ENCODE data around the gene NME2. TPM values are rescaled to one million over a fixed set of nuclear protein-coding genes. Genes with fewer than 3 reads are reported as not detected.

Gene NME2
- polyA plus RNA-seq, 1 donor (not counting 4 experiments of a cell fraction or from before 2014, with no cell fraction given) = 1,260 TPM

DNA sequence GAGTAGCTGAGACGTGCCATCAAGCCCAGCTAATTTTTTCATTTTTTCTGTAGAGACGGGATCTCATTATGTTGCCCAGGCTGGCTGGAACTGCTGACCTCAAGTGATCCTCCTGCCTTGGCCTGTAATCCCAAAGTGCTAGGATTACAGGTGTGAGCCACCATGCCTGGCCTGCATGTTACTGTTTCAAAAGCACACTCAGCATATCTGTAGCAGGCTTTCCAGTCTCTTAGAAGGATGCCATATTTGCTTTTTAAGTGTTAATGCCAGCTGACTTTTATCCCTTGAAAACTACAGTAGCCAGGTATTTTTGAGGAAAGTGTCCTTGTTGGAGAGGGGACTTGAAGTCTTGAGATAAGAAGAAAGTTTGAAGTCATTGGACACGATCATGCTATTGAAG is 30.3 kb upstream of the NME2 start:
- FAIRE-seq = no peak
- no peak for DNase-seq (ENCODE audit: low read depth, low spot score)
- no peaks in the 10 kb centered on the region for H3K4me1 ChIP-seq (ENCODE audit: control insufficient read depth, extremely low read depth, insufficient read depth, low read length)
- no peaks in the 10 kb centered on the region for H3K9me1 ChIP-seq (ENCODE audit: control insufficient read depth, extremely low read depth, insufficient read depth, low read length)
- H3K9ac ChIP-seq (ENCODE audit: control insufficient read depth, extremely low read depth, insufficient read depth, low read length) = no peak overlapping the region
- no peaks in the 10 kb centered on the region for H3K27me3 ChIP-seq (ENCODE audit: control insufficient read depth, extremely low read depth, insufficient read depth, low read length)
- H2AFZ ChIP-seq (ENCODE audit: control insufficient read depth, low read length) = no peak overlapping the region
- TF ChIP-seq EZH2 (IDR thresholded peaks at IDR 0.05; ENCODE audit: low read length) = no peak
- TF ChIP-seq, protein P1, sequence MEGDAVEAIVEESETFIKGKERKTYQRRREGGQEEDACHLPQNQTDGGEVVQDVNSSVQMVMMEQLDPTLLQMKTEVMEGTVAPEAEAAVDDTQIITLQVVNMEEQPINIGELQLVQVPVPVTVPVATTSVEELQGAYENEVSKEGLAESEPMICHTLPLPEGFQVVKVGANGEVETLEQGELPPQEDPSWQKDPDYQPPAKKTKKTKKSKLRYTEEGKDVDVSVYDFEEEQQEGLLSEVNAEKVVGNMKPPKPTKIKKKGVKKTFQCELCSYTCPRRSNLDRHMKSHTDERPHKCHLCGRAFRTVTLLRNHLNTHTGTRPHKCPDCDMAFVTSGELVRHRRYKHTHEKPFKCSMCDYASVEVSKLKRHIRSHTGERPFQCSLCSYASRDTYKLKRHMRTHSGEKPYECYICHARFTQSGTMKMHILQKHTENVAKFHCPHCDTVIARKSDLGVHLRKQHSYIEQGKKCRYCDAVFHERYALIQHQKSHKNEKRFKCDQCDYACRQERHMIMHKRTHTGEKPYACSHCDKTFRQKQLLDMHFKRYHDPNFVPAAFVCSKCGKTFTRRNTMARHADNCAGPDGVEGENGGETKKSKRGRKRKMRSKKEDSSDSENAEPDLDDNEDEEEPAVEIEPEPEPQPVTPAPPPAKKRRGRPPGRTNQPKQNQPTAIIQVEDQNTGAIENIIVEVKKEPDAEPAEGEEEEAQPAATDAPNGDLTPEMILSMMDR (optimal IDR thresholded peaks at IDR 0.05 in 1 of 3, IDR thresholded peaks at IDR 0.05 in 1 of 3, conservative IDR thresholded peaks at IDR 0.05 in 1 of 3; ENCODE audit: extremely low read depth in 1 of 3, insufficient read depth in 2 of 3, low read length in 3 of 3) = no peak
- H3K27ac ChIP-seq (ENCODE audit: control insufficient read depth, insufficient read depth, low read length) = no peak overlapping the region
- H4K20me1 ChIP-seq (ENCODE audit: control insufficient read depth, extremely low read depth, insufficient read depth, low read length) = no peaks in the 10 kb centered on the region
- no peaks in the 10 kb centered on the region for H3K79me2 ChIP-seq (ENCODE audit: control insufficient read depth, insufficient read depth, low read length)
- no peak overlapping the region for H3K4me2 ChIP-seq (ENCODE audit: control insufficient read depth, extremely low read depth, insufficient read depth, low read depth, low read length)
- H3K4me3 ChIP-seq (ENCODE audit: control insufficient read depth in 2 of 3, extremely low read depth in 1 of 3, insufficient read depth in 2 of 3, low read depth in 1 of 3, low read length in 3 of 3) = no peak overlapping the region
- H3K36me3 ChIP-seq (ENCODE audit: control insufficient read depth in 2 of 2, extremely low read depth in 1 of 2, insufficient read depth in 2 of 2, low read length in 2 of 2) = no peaks in the 10 kb centered on the region
- H3K9me3 ChIP-seq (ENCODE audit: control insufficient read depth, low read depth, low read length) = no peaks in the 10 kb centered on the region
- dilution Hi-C loops (cut with MboI; ENCODE audit: extremely low pct_ligation_motif_present, low sequenced_read_pairs) = no loop called here

DNA sequence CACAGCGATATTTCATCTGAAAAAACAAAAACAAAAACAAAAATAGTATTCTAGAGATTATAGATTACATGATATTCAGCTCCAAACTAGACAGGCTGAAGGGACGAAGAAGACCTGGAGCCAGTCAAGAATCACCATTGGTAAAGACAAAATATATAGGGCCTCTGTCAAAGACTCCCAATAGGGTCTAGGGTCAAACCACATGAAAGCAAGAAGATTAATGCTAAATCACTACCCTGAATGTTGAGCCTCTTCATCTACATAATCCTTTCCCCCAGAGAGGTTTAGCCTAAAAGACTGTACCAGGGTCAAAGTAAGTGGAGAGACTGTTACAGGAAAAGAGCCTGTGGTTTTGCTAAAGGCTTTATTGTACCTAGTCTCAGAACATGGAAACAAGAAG is 23.6 kb upstream of the NME2 start:
- H3K36me3 ChIP-seq (ENCODE audit: control insufficient read depth in 2 of 2, extremely low read depth in 1 of 2, insufficient read depth in 2 of 2, low read length in 2 of 2) = no peaks in the 10 kb centered on the region
- dilution Hi-C loops (cut with MboI; ENCODE audit: extremely low pct_ligation_motif_present, low sequenced_read_pairs) = no loop called here
- no peak for FAIRE-seq

More for the DNA sequence above, 23.6 kb upstream of the NME2 start:
- Histone ChIP-seq H2AFZ (ENCODE audit: control insufficient read depth, low read length) (no peak overlapping the region), H3K79me2 (ENCODE audit: control insufficient read depth, insufficient read depth, low read length) (no peaks in the 10 kb centered on the region), H4K20me1 (ENCODE audit: control insufficient read depth, extremely low read depth, insufficient read depth, low read length) (no peaks in the 10 kb centered on the region), H3K9me3 (ENCODE audit: control insufficient read depth, low read depth, low read length) (no peaks in the 10 kb centered on the region), H3K4me2 (ENCODE audit: control insufficient read depth, extremely low read depth, insufficient read depth, low read depth, low read length) (no peak overlapping the region), H3K4me1 (ENCODE audit: control insufficient read depth, extremely low read depth, insufficient read depth, low read length) (peaks cover 2% of the 10 kb centered on the region), H3K27me3 (ENCODE audit: control insufficient read depth, extremely low read depth, insufficient read depth, low read length) (no peaks in the 10 kb centered on the region), H3K4me3 (ENCODE audit: control insufficient read depth in 2 of 3, extremely low read depth in 1 of 3, insufficient read depth in 2 of 3, low read depth in 1 of 3, low read length in 3 of 3) (no peak overlapping the region), H3K27ac (ENCODE audit: control insufficient read depth, insufficient read depth, low read length) (no peak overlapping the region), H3K9me1 (ENCODE audit: control insufficient read depth, extremely low read depth, insufficient read depth, low read length) (no peaks in the 10 kb centered on the region), H3K9ac (ENCODE audit: control insufficient read depth, extremely low read depth, insufficient read depth, low read length) (no peak overlapping the region)
- TF ChIP-seq EZH2 (IDR thresholded peaks at IDR 0.05; ENCODE audit: low read length) = no peak
- TF ChIP-seq, protein P1 (optimal IDR thresholded peaks at IDR 0.05 in 1 of 3, IDR thresholded peaks at IDR 0.05 in 1 of 3, conservative IDR thresholded peaks at IDR 0.05 in 1 of 3; ENCODE audit: extremely low read depth in 1 of 3, insufficient read depth in 2 of 3, low read length in 3 of 3) = no peak
- no peak for DNase-seq (ENCODE audit: low read depth, low spot score)

Measured in keratinocyte (primary cell).